GM23338 (cell line): ENCODE measurements around the gene ROGDI. TPM values are rescaled to one million over a fixed set of nuclear protein-coding genes. Genes with fewer than 3 reads are reported as not detected.

ENCODE experiments used
- ATAC-seq: fragments of 200-7000 bp; cut with Tn5 transposase; 3 replicates; pipeline ENCODE4 v1.9.1; 2020
- DNase-seq: peaks from one replicate; pipeline ENCODE4 v3.0.0-alpha.2; 2015; ENCODE audit warnings: low spot score
- H2AFZ ChIP-seq: fragments of 200-600 bp; sonication (generic); 2 replicates; pipeline ENCODE4 v1.8.0; 2016; ENCODE audit warnings: antibody characterized with exemption, mild to moderate bottlenecking, moderate library complexity
- H3F3A ChIP-seq: fragments of 200-600 bp; sonication (generic); replicated peaks from 2 replicates; pipeline ENCODE4 v1.8.0; 2017; ENCODE audit warnings: antibody characterized with exemption, mixed run types, low read depth
- H3K27ac ChIP-seq: fragments of 200-600 bp; sonication (generic); 2 replicates; pipeline ENCODE4 v1.6.1; 2016; ENCODE audit warnings: low read depth
- H3K27me3 ChIP-seq: fragments of 200-600 bp; sonication (generic); 2 replicates; pipeline ENCODE4 v1.8.0; 2016; ENCODE audit warnings: mild to moderate bottlenecking, mixed run types, moderate library complexity; ENCODE audit not compliant: insufficient read depth
- H3K36me3 ChIP-seq: fragments of 200-600 bp; sonication (generic); 2 replicates; pipeline ENCODE4 v1.8.0; 2016; ENCODE audit warnings: mild to moderate bottlenecking; ENCODE audit not compliant: insufficient read depth
- H3K4me1 ChIP-seq: fragments of 200-600 bp; sonication (generic); 2 replicates; pipeline ENCODE4 v1.8.0; 2016; ENCODE audit warnings: mild to moderate bottlenecking, moderate library complexity; ENCODE audit not compliant: insufficient read depth
- H3K4me2 ChIP-seq: fragments of 200-600 bp; sonication (generic); 2 replicates; pipeline ENCODE4 v1.7.1; 2017; ENCODE audit warnings: mixed run types
- H3K4me3 ChIP-seq: fragments of 200-600 bp; sonication (generic); 2 replicates; pipeline ENCODE4 v1.6.1; 2016; ENCODE audit warnings: mixed run types
- H3K79me2 ChIP-seq: fragments of 200-600 bp; sonication (generic); replicated peaks from 2 replicates; pipeline ENCODE4 v1.8.0; 2017; ENCODE audit warnings: mild to moderate bottlenecking; ENCODE audit not compliant: insufficient read depth
- H3K9me2 ChIP-seq: fragments of 200-600 bp; sonication (generic); 2 replicates; pipeline ENCODE4 v1.8.0; 2017; ENCODE audit not compliant: insufficient read depth
- H4K20me1 ChIP-seq: fragments of 200-600 bp; sonication (generic); replicated peaks from 2 replicates; pipeline ENCODE4 v1.8.0; 2017; ENCODE audit warnings: mild to moderate bottlenecking; ENCODE audit not compliant: insufficient read depth
- H3K27ac Mint-ChIP-seq: 2 replicates; pipeline ENCODE4 v1.8.0; 2020; ENCODE audit warnings: inconsistent platforms, mild to moderate bottlenecking, moderate library complexity, mixed read lengths
- H3K27me3 Mint-ChIP-seq: 3 replicates; pipeline ENCODE4 v1.8.0; 2022; ENCODE audit warnings: low read depth, mild to moderate bottlenecking, moderate library complexity, mixed read lengths, inconsistent platforms; ENCODE audit not compliant: insufficient read depth, poor library complexity
- H3K36me3 Mint-ChIP-seq: 3 replicates; pipeline ENCODE4 v1.8.0; 2021; ENCODE audit warnings: low read depth, mild to moderate bottlenecking, inconsistent platforms, moderate library complexity, mixed read lengths
- H3K4me1 Mint-ChIP-seq: 3 replicates; pipeline ENCODE4 v1.8.0; 2020; ENCODE audit warnings: mild to moderate bottlenecking, inconsistent platforms, mixed read lengths
- H3K4me3 Mint-ChIP-seq: 3 replicates; pipeline ENCODE4 v1.8.0; 2021; ENCODE audit warnings: moderate library complexity, mild to moderate bottlenecking, inconsistent platforms, mixed read lengths
- H3K9me3 Mint-ChIP-seq: 3 replicates; pipeline ENCODE4 v1.8.0; 2020; ENCODE audit warnings: moderate library complexity, mild to moderate bottlenecking, inconsistent platforms, mixed read lengths
- CREB1 ChIP-seq: fragments of 250-450 bp; sonication (Bioruptor Pico); IDR thresholded peaks from 2 replicates; pipeline ENCODE4 v1.5.0; 2020; ENCODE audit warnings: low read depth, mild to moderate bottlenecking, moderate library complexity
- ETS1 ChIP-seq: IDR thresholded peaks from 2 replicates; pipeline ENCODE4 v1.6.1; 2016; ENCODE audit warnings: antibody characterized with exemption
- EZH2 ChIP-seq: fragments of 200-600 bp; sonication (generic); IDR thresholded peaks from one replicate; pipeline ENCODE4 v1.8.0; 2017; ENCODE audit warnings: antibody characterized with exemption, mild to moderate bottlenecking, low read depth; ENCODE audit not compliant: unreplicated experiment
- EZH2phosphoT487 ChIP-seq: fragments of 200-600 bp; sonication (generic); IDR thresholded peaks from one replicate; pipeline ENCODE4 v1.8.1; 2018; ENCODE audit warnings: antibody characterized with exemption; ENCODE audit not compliant: unreplicated experiment
- NANOG ChIP-seq: IDR thresholded peaks from 2 replicates; pipeline ENCODE4 v1.6.1; 2016; ENCODE audit warnings: antibody characterized with exemption, borderline replicate concordance
- POLR2AphosphoS5 ChIP-seq: IDR thresholded peaks from 2 replicates; pipeline ENCODE4 v1.6.1; 2016; ENCODE audit warnings: antibody characterized with exemption, low read depth
- REST ChIP-seq: IDR thresholded peaks from one replicate; pipeline ENCODE4 v1.6.1; 2018; ENCODE audit warnings: antibody characterized with exemption; ENCODE audit not compliant: unreplicated experiment
- STAT1 ChIP-seq: IDR thresholded peaks from one replicate; pipeline ENCODE4 v1.6.1; 2016; ENCODE audit warnings: antibody characterized with exemption; ENCODE audit not compliant: unreplicated experiment
- ZNF114 ChIP-seq: fragments of 250-450 bp; sonication (Bioruptor Pico); IDR thresholded peaks from 2 replicates; pipeline ENCODE4 v1.5.0; 2020; ENCODE audit warnings: mild to moderate bottlenecking, moderate library complexity
- polyA plus RNA-seq: library from polyadenylated mRNA; unstranded; fragments of >200 nt; fragmentation: Nextera tagmentation; extraction: Ambion mirVana; gene quantifications from 2 replicates; pipeline ENCODE4 v1.2.1, GENCODE V29; 2016
- total RNA-seq: library from RNA; depleted of rRNA; stranded (reverse); fragments of >200 nt; shearing (Covaris generic); gene quantifications from 2 replicates; pipeline ENCODE4 v1.2.3, GENCODE V29; 2014
- TF ChIP-seq, protein P1 (sequence below), 2 experiments: fragments of 200-600 bp in 1 of 2; sonication (generic) in 1 of 2; conservative IDR thresholded peaks; 2 replicates each; pipeline versions ENCODE4 v1.5.1 to v1.6.1; 2016 to 2017; ENCODE audit warnings: antibody characterized with exemption in 2 of 2, low read depth in 2 of 2, mild to moderate bottlenecking in 2 of 2, moderate library complexity in 1 of 2

The ROGDI gene
- total and polyA plus RNA-seq, 2 experiments from 2014 or later, result 30.3 to 38.8 TPM

DNA sequence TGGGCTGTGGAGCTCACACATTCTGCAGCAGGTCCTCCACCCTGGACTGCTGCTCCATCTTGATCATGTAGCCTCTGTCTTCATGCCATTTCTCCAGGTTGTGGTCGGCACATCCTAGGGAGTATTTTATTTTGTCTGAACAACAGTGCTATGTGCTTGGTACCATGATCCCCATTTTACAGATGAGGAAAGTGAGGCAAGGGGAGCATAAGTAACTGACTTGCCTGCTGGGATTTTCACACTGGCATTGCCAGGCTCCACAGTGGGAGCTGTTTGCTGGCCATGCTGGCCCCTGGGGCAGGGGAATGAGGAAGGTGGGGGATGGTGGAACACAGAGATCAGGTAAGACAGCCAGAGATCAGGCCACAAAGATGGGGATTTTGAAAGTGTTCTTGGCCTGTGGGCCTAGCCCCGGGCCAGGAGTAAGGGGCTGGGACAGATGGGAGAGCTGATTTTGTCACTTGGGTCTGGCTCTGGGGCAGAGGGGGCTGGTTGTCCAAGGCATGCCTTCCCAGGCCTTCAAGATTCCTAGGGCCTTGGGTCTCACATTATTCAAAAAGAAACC, 26.2 kb downstream of the ROGDI start (continued):
- TF ChIP-seq, protein P1, sequence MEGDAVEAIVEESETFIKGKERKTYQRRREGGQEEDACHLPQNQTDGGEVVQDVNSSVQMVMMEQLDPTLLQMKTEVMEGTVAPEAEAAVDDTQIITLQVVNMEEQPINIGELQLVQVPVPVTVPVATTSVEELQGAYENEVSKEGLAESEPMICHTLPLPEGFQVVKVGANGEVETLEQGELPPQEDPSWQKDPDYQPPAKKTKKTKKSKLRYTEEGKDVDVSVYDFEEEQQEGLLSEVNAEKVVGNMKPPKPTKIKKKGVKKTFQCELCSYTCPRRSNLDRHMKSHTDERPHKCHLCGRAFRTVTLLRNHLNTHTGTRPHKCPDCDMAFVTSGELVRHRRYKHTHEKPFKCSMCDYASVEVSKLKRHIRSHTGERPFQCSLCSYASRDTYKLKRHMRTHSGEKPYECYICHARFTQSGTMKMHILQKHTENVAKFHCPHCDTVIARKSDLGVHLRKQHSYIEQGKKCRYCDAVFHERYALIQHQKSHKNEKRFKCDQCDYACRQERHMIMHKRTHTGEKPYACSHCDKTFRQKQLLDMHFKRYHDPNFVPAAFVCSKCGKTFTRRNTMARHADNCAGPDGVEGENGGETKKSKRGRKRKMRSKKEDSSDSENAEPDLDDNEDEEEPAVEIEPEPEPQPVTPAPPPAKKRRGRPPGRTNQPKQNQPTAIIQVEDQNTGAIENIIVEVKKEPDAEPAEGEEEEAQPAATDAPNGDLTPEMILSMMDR (conservative IDR thresholded peaks at IDR 0.05; ENCODE audit: low read depth in 2 of 2), result no peak
- TF ChIP-seq NANOG (no peak), ZNF114 (CRISPR knock-in tag) (no peak), POLR2AphosphoS5 (no peak), REST (no peak), CREB1 (CRISPR knock-in tag) (no peak)

GRCh38 chr16:4775005-4775404, 27.4 kb downstream of the ROGDI start:
- Histone ChIP-seq H3K4me3 (no peak overlapping the region), H3K4me2 (no peak overlapping the region), H3K79me2 (no peaks in the 10 kb centered on the region), H4K20me1 (no peaks in the 10 kb centered on the region), H3K27me3 (no peaks in the 10 kb centered on the region), H3F3A (no peaks in the 10 kb centered on the region), H3K27ac (no peak overlapping the region), H2AFZ (no peak overlapping the region), H3K9me2 (no peaks in the 10 kb centered on the region), H3K4me1 (no peaks in the 10 kb centered on the region), H3K36me3 (no peaks in the 10 kb centered on the region)
- Mint-ChIP-seq H3K4me3 (no peak overlapping the region), H3K4me1 (0 out of 3 replicates have a peak, but pooled peaks cover 2% of the 10 kb centered on the region), H3K27me3 (peaks cover 9% of the 10 kb centered on the region), H3K27ac (no peak overlapping the region), H3K36me3 (peaks cover 8% of the 10 kb centered on the region; the same call in 2 of the 3 replicates), H3K9me3 (peaks cover 3% of the 10 kb centered on the region; the same call in 2 of the 3 replicates)
- DNase-seq (no peak), ATAC-seq (no peak)
- TF ChIP-seq ZNF114 (CRISPR knock-in tag), result no peak
- no peak for TF ChIP-seq EZH2
- TF ChIP-seq ETS1, result no peak
- no peak for TF ChIP-seq CREB1 (CRISPR knock-in tag)
- TF ChIP-seq, protein P1 (conservative IDR thresholded peaks at IDR 0.05; ENCODE audit: low read depth in 2 of 2), result no peak
- no peak for TF ChIP-seq NANOG
- no peak for TF ChIP-seq EZH2phosphoT487
- TF ChIP-seq STAT1, result no peak
